ENCODE data around the gene RAB3IL1.

The RAB3IL1 gene

GRCh38 chr11:61911128-61911700, 6.2 kb downstream of the RAB3IL1 start:
- Histone ChIP-seq H3K79me2 (ENCODE audit: low read length) (no peaks in the 10 kb centered on the region), H3K4me3 (ENCODE audit: low read length) (no peak overlapping the region), H3K4me1 (ENCODE audit: low read length) (no peaks in the 10 kb centered on the region), H3K36me3 (replicated peaks; ENCODE audit: low read depth, low read length) (no peaks in the 10 kb centered on the region), H3K4me2 (ENCODE audit: low read length) (no peak overlapping the region), H3K9me3 (ENCODE audit: insufficient read depth, low read length) (no peaks in the 10 kb centered on the region), H3K27me3 (ENCODE audit: low read depth, low read length) (no peaks in the 10 kb centered on the region), H3K9ac (ENCODE audit: low read length) (no peak overlapping the region), H4K20me1 (ENCODE audit: insufficient read depth, low read length) (no peaks in the 10 kb centered on the region), H3K27ac (ENCODE audit: low read length) (no peak overlapping the region), H2AFZ (ENCODE audit: low read depth, low read length) (no peak overlapping the region)
- TF ChIP-seq, protein P1, sequence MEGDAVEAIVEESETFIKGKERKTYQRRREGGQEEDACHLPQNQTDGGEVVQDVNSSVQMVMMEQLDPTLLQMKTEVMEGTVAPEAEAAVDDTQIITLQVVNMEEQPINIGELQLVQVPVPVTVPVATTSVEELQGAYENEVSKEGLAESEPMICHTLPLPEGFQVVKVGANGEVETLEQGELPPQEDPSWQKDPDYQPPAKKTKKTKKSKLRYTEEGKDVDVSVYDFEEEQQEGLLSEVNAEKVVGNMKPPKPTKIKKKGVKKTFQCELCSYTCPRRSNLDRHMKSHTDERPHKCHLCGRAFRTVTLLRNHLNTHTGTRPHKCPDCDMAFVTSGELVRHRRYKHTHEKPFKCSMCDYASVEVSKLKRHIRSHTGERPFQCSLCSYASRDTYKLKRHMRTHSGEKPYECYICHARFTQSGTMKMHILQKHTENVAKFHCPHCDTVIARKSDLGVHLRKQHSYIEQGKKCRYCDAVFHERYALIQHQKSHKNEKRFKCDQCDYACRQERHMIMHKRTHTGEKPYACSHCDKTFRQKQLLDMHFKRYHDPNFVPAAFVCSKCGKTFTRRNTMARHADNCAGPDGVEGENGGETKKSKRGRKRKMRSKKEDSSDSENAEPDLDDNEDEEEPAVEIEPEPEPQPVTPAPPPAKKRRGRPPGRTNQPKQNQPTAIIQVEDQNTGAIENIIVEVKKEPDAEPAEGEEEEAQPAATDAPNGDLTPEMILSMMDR (IDR thresholded peaks at IDR 0.05; ENCODE audit: low read depth, low read length) = no peak
- no peak for TF ChIP-seq EZH2phosphoT487 (IDR thresholded peaks at IDR 0.05; ENCODE audit: low read depth)

DNA sequence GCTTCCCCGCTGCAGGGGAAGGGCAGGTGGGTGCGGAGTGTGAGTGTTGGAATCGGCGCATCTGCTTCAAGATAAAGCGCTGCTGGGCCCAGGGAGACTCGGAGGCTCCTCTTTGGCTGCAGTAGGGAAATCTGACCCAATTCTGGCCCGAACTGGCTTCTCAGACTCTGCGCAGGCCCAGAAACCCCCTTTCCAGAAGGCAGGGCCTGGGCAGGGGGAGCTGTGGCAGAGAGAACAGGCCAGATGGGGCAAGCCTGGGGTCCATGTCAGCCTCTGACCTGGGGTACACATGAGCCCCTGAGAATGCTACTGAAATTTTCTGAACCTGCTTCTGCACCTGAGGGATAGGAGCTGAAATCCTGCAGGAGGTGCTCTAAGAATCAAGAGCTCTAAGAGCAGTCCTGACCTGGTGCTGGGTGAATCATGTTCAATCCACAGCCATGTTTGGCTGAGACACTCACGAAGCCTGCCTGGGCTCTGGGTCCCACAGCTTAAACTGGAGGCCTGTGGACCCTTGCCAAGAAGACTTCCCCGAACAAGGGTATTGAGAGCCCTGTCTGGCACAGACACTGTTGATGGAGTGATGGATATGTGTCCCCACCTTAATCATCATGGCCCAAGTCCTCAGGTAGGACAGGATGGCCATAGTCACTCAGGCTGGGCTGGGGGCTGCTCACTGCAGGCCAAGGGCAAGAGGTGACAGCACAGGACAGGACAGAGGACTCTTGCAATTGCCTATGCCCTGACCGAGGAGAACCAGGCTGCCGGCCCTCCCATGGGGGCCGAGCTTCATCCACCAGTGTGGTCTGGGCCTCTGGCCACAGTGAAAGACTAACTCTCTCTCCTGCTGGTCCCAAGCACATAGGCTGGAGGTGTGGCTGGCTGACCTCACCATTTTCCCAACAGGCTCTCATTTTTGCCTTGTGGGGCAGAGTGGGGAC, 6.9 kb downstream of the RAB3IL1 start:
- Histone ChIP-seq H3K9ac (ENCODE audit: low read length) (no peak overlapping the region), H4K20me1 (ENCODE audit: insufficient read depth, low read length) (no peaks in the 10 kb centered on the region), H3K36me3 (replicated peaks; ENCODE audit: low read depth, low read length) (no peaks in the 10 kb centered on the region), H3K27me3 (ENCODE audit: low read depth, low read length) (no peaks in the 10 kb centered on the region), H3K4me3 (ENCODE audit: low read length) (no peak overlapping the region), H3K79me2 (ENCODE audit: low read length) (no peaks in the 10 kb centered on the region), H3K4me1 (ENCODE audit: low read length) (no peaks in the 10 kb centered on the region), H3K27ac (ENCODE audit: low read length) (no peak overlapping the region), H3K9me3 (ENCODE audit: insufficient read depth, low read length) (no peaks in the 10 kb centered on the region), H3K4me2 (ENCODE audit: low read length) (no peak overlapping the region), H2AFZ (ENCODE audit: low read depth, low read length) (no peak overlapping the region)
- TF ChIP-seq EZH2phosphoT487 (IDR thresholded peaks at IDR 0.05; ENCODE audit: low read depth) = no peak
- TF ChIP-seq, protein P1 (IDR thresholded peaks at IDR 0.05; ENCODE audit: low read depth, low read length) = no peak

GRCh38 chr11:61908730-61909316, 8.5 kb downstream of the RAB3IL1 start:
- no peak overlapping the region for H3K9ac ChIP-seq (ENCODE audit: low read length)
- H3K27ac ChIP-seq (ENCODE audit: low read length) = no peak overlapping the region
- H3K36me3 ChIP-seq (replicated peaks; ENCODE audit: low read depth, low read length) = no peaks in the 10 kb centered on the region
- no peaks in the 10 kb centered on the region for H4K20me1 ChIP-seq (ENCODE audit: insufficient read depth, low read length)
- H3K4me3 ChIP-seq (ENCODE audit: low read length) = no peak overlapping the region
- H3K27me3 ChIP-seq (ENCODE audit: low read depth, low read length) = no peaks in the 10 kb centered on the region
- no peaks in the 10 kb centered on the region for H3K4me1 ChIP-seq (ENCODE audit: low read length)
- H3K79me2 ChIP-seq (ENCODE audit: low read length) = no peaks in the 10 kb centered on the region
- H2AFZ ChIP-seq (ENCODE audit: low read depth, low read length) = no peak overlapping the region
- TF ChIP-seq, protein P1 (IDR thresholded peaks at IDR 0.05; ENCODE audit: low read depth, low read length) = no peak
- no peak for TF ChIP-seq EZH2phosphoT487 (IDR thresholded peaks at IDR 0.05; ENCODE audit: low read depth)
- no peak overlapping the region for H3K4me2 ChIP-seq (ENCODE audit: low read length)
- no peaks in the 10 kb centered on the region for H3K9me3 ChIP-seq (ENCODE audit: insufficient read depth, low read length)

All from OCI-LY3 (cell line).